K562 treated with DMSO at 1 percent for 12 hours (cell line): ENCODE measurements around the gene OR12D2. TPM values are rescaled to one million over a fixed set of nuclear protein-coding genes. Genes with fewer than 3 reads are reported as not detected.

Source experiments
- total RNA-seq: library from RNA; unstranded; fragments of 300-600 nt; gene quantifications from 2 replicates; pipeline ENCODE4 v1.2.3, GENCODE V29; 2022; ENCODE audit not compliant: insufficient read depth

OR12D2 gene
- not detected in 2 replicates for total RNA-seq

GRCh38 chr6:29395331-29395730 lies at the start of gene OR12D2:
Gene OR12D2, plus strand, starts transcription at chr6:29395631. Its CDS starts 1,069 bp downstream, at chr6:29396700.

GRCh38 chr6:29368765-29369164 lies 26.7 kb upstream of the OR12D2 start, which contains the start of gene OR5V1:
Gene OR5V1, minus strand, starts transcription at chr6:29368865. Its CDS starts 12,670 bp downstream, at chr6:29356195.

GRCh38 chr6:29375191-29375590 lies 20.2 kb upstream of the OR12D2 start, which contains the start of gene OR12D3:
Gene OR12D3, minus strand, starts transcription at chr6:29375291. Its CDS starts 4 bp downstream, at chr6:29375287.

GRCh38 chr6:29414588-29414987 lies 19.2 kb downstream of the OR12D2 start, which contains the start of gene OR12D1:
Gene OR12D1, plus strand, starts transcription at chr6:29414928.

GRCh38 chr6:29439006-29439405 lies 43.6 kb downstream of the OR12D2 start, which contains the start of gene OR10C1:
Gene OR10C1, plus strand, starts transcription at chr6:29439306. Its CDS starts 710 bp downstream, at chr6:29440016.

Other genes starting within 250 kb of the OR12D2 start
- gene OR2J2, start 224.7 kb upstream of the OR12D2 start, total RNA-seq: not detected in 2 replicates
- not detected in 2 replicates for gene OR14J1, start 93.9 kb upstream of the OR12D2 start, total RNA-seq
- gene OR5V1, start 26.8 kb upstream of the OR12D2 start, total RNA-seq: not detected in 2 replicates
- gene OR12D3, start 20.3 kb upstream of the OR12D2 start, total RNA-seq: not detected in 2 replicates
- gene OR12D1, start 19.3 kb downstream of the OR12D2 start, total RNA-seq: not detected in 2 replicates
- gene OR10C1, start 43.7 kb downstream of the OR12D2 start, total RNA-seq: not detected in 2 replicates
- gene OR11A1, start 61.4 kb downstream of the OR12D2 start, total RNA-seq: not detected in 2 replicates
- not detected in 2 replicates for gene OR2H1, start 61.5 kb downstream of the OR12D2 start, total RNA-seq
- not detected in 2 replicates for gene MAS1L, start 92.3 kb downstream of the OR12D2 start, total RNA-seq
- gene UBD, start 164.1 kb downstream of the OR12D2 start, total RNA-seq: not detected in 2 replicates
- gene OR2H2, start 189.5 kb downstream of the OR12D2 start, total RNA-seq: not detected in 2 replicates
- 3.0 and 13.3 TPM in 2 replicates for gene GABBR1, start 237.6 kb downstream of the OR12D2 start, total RNA-seq